Measurements from ENCODE around the gene LDLRAD3. TPM values are rescaled to one million over a fixed set of nuclear protein-coding genes. Genes with fewer than 3 reads are reported as not detected.

Gene LDLRAD3
- total RNA-seq, 2 donors from 2014 or later, result 0.10 to 1.8 TPM

GRCh38 chr11:36086366-36086765 is 142.5 kb downstream of the LDLRAD3 start:
- Mint-ChIP-seq H3K4me1 (ENCODE audit: low read depth in 2 of 2) (peaks cover 0 to 10% of the 10 kb centered on the region in 2 donors), H3K27ac (no peak overlapping the region), H3K27me3 (peaks cover 27 to 32% of the 10 kb centered on the region in 2 donors), H3K36me3 (no peaks in the 10 kb centered on the region), H3K4me3 (no peak overlapping the region), H3K9me3 (no peaks in the 10 kb centered on the region)
- no peak for DNase-seq (ENCODE audit: low spot score)
- ATAC-seq, result no peak

- H3K36me3 Mint-ChIP-seq, result no peaks in the 10 kb centered on the region
- H3K27me3 Mint-ChIP-seq, result peaks cover 33 to 42% of the 10 kb centered on the region in 2 donors
- H3K4me1 Mint-ChIP-seq (ENCODE audit: low read depth in 2 of 2), result peaks cover 0 to 10% of the 10 kb centered on the region in 2 donors
- no peaks in the 10 kb centered on the region for H3K9me3 Mint-ChIP-seq
- DNase-seq (ENCODE audit: low spot score), result no peak
- H3K27ac Mint-ChIP-seq, result no peak overlapping the region
- no peak overlapping the region for H3K4me3 Mint-ChIP-seq
- ATAC-seq, result no peak
Observed at GRCh38 chr11:36088266-36088972, 144.6 kb downstream of the LDLRAD3 start.

GRCh38 chr11:36089920-36090319 is 146.1 kb downstream of the LDLRAD3 start:
- H3K36me3 Mint-ChIP-seq, result no peaks in the 10 kb centered on the region
- peaks cover 38 to 42% of the 10 kb centered on the region in 2 donors for H3K27me3 Mint-ChIP-seq
- H3K27ac Mint-ChIP-seq, result no peak overlapping the region
- no peak overlapping the region for H3K4me3 Mint-ChIP-seq
- ATAC-seq (no peak), DNase-seq (ENCODE audit: low spot score) (no peak)
- peaks cover 0 to 10% of the 10 kb centered on the region in 2 donors for H3K4me1 Mint-ChIP-seq (ENCODE audit: low read depth in 2 of 2)
- no peaks in the 10 kb centered on the region for H3K9me3 Mint-ChIP-seq

GRCh38 chr11:36090356-36091109 is 146.7 kb downstream of the LDLRAD3 start:
- DNase-seq (ENCODE audit: low spot score), result no peak
- Mint-ChIP-seq H3K36me3 (no peaks in the 10 kb centered on the region), H3K4me1 (ENCODE audit: low read depth in 2 of 2) (peaks cover 0 to 10% of the 10 kb centered on the region in 2 donors), H3K4me3 (no peak overlapping the region), H3K9me3 (no peaks in the 10 kb centered on the region), H3K27me3 (peaks cover 40 to 47% of the 10 kb centered on the region in 2 donors), H3K27ac (no peak overlapping the region)
- ATAC-seq, result no peak

GRCh38 chr11:36091256-36091811 is 147.5 kb downstream of the LDLRAD3 start:
- no peaks in the 10 kb centered on the region for H3K36me3 Mint-ChIP-seq
- DNase-seq (ENCODE audit: low spot score) (no peak), ATAC-seq (peak in 1 of 2 donors; percentile 39)
- H3K9me3 Mint-ChIP-seq, result no peaks in the 10 kb centered on the region
- H3K27ac Mint-ChIP-seq, result no peak overlapping the region
- H3K27me3 Mint-ChIP-seq, result peaks cover 40 to 44% of the 10 kb centered on the region in 2 donors
- H3K4me3 Mint-ChIP-seq, result no peak overlapping the region
- peaks cover 0 to 10% of the 10 kb centered on the region in 2 donors for H3K4me1 Mint-ChIP-seq (ENCODE audit: low read depth in 2 of 2)

- no peak overlapping the region for H3K27ac Mint-ChIP-seq
- no peaks in the 10 kb centered on the region for H3K9me3 Mint-ChIP-seq
- no peak overlapping the region for H3K4me3 Mint-ChIP-seq
- H3K27me3 Mint-ChIP-seq, result peaks cover 44 to 52% of the 10 kb centered on the region in 2 donors
- DNase-seq (ENCODE audit: low spot score) (no peak), ATAC-seq (no peak)
- H3K36me3 Mint-ChIP-seq, result no peaks in the 10 kb centered on the region
- peaks cover 0 to 10% of the 10 kb centered on the region in 2 donors for H3K4me1 Mint-ChIP-seq (ENCODE audit: low read depth in 2 of 2)
Observed at GRCh38 chr11:36092314-36093030, 148.6 kb downstream of the LDLRAD3 start.

- Mint-ChIP-seq H3K9me3 (no peaks in the 10 kb centered on the region), H3K4me1 (ENCODE audit: low read depth in 2 of 2) (peaks cover 0 to 10% of the 10 kb centered on the region in 2 donors), H3K4me3 (no peak overlapping the region), H3K36me3 (no peaks in the 10 kb centered on the region), H3K27ac (no peak overlapping the region), H3K27me3 (peaks cover 43 to 54% of the 10 kb centered on the region in 2 donors)
- ATAC-seq (no peak), DNase-seq (ENCODE audit: low spot score) (no peak)
Observed at GRCh38 chr11:36093548-36093947, 149.7 kb downstream of the LDLRAD3 start.

- no peak for DNase-seq (ENCODE audit: low spot score)
- Mint-ChIP-seq H3K9me3 (no peaks in the 10 kb centered on the region), H3K27me3 (peaks cover 43 to 54% of the 10 kb centered on the region in 2 donors), H3K27ac (no peak overlapping the region), H3K4me1 (ENCODE audit: low read depth in 2 of 2) (peaks cover 0 to 10% of the 10 kb centered on the region in 2 donors), H3K36me3 (no peaks in the 10 kb centered on the region), H3K4me3 (no peak overlapping the region)
- ATAC-seq, result no peak
Observed at GRCh38 chr11:36094164-36094563, 150.3 kb downstream of the LDLRAD3 start.

- Mint-ChIP-seq H3K27me3 (peaks cover 38 to 51% of the 10 kb centered on the region in 2 donors), H3K36me3 (no peaks in the 10 kb centered on the region), H3K4me3 (no peak overlapping the region), H3K9me3 (no peaks in the 10 kb centered on the region), H3K4me1 (ENCODE audit: low read depth in 2 of 2) (peaks cover 0 to 4% of the 10 kb centered on the region in 2 donors), H3K27ac (no peak overlapping the region)
- ATAC-seq (no peak), DNase-seq (ENCODE audit: low spot score) (no peak)
Observed at GRCh38 chr11:36095716-36096115, 151.9 kb downstream of the LDLRAD3 start.

- Mint-ChIP-seq H3K9me3 (no peaks in the 10 kb centered on the region), H3K36me3 (no peaks in the 10 kb centered on the region), H3K27ac (no peak overlapping the region), H3K4me1 (ENCODE audit: low read depth in 2 of 2) (no peaks in the 10 kb centered on the region), H3K27me3 (peaks cover 34 to 44% of the 10 kb centered on the region in 2 donors), H3K4me3 (no peak overlapping the region)
- no peak for DNase-seq (ENCODE audit: low spot score)
- ATAC-seq, result no peak
Observed at GRCh38 chr11:36097219-36097650, 153.4 kb downstream of the LDLRAD3 start.

GRCh38 chr11:36098087-36098486 is 154.2 kb downstream of the LDLRAD3 start:
- Mint-ChIP-seq H3K4me3 (no peak overlapping the region), H3K9me3 (no peaks in the 10 kb centered on the region), H3K27ac (no peak overlapping the region), H3K4me1 (ENCODE audit: low read depth in 2 of 2) (no peaks in the 10 kb centered on the region), H3K27me3 (peaks cover 27 to 36% of the 10 kb centered on the region in 2 donors), H3K36me3 (no peaks in the 10 kb centered on the region)
- DNase-seq (ENCODE audit: low spot score) (no peak), ATAC-seq (no peak)

- Mint-ChIP-seq H3K27me3 (peaks cover 22 to 36% of the 10 kb centered on the region in 2 donors), H3K9me3 (no peaks in the 10 kb centered on the region), H3K27ac (no peak overlapping the region), H3K4me1 (ENCODE audit: low read depth in 2 of 2) (no peaks in the 10 kb centered on the region), H3K4me3 (no peak overlapping the region), H3K36me3 (no peaks in the 10 kb centered on the region)
- DNase-seq (ENCODE audit: low spot score), result no peak
- no peak for ATAC-seq
Observed at GRCh38 chr11:36098853-36099375, 155.1 kb downstream of the LDLRAD3 start.

GRCh38 chr11:36101466-36101865 is 157.6 kb downstream of the LDLRAD3 start:
- DNase-seq (ENCODE audit: low spot score), result no peak
- no peaks in the 10 kb centered on the region for H3K36me3 Mint-ChIP-seq
- H3K27me3 Mint-ChIP-seq, result peaks cover 19 to 28% of the 10 kb centered on the region in 2 donors
- no peak for ATAC-seq
- H3K4me1 Mint-ChIP-seq (ENCODE audit: low read depth in 2 of 2), result no peaks in the 10 kb centered on the region
- no peaks in the 10 kb centered on the region for H3K9me3 Mint-ChIP-seq
- H3K4me3 Mint-ChIP-seq, result no peak overlapping the region
- H3K27ac Mint-ChIP-seq, result no peak overlapping the region
